Measurements from ENCODE around the gene LRRC8D. TPM values are rescaled to one million over a fixed set of nuclear protein-coding genes. Genes with fewer than 3 reads are reported as not detected.

The LRRC8D gene
- total RNA-seq, 1 experiment from 2014 or later: 43.3 TPM

GRCh38 chr1:89894210-89895201, 73.7 kb downstream of the LRRC8D start:
- ATAC-seq (no peak), DNase-seq (ENCODE audit: low read depth, low spot score) (no peak)
- CTCF ChIA-PET: no interaction called here
- H3K27me3 ChIP-seq (ENCODE audit: control insufficient read depth, insufficient read depth, low read length): no peaks in the 10 kb centered on the region
- H3K36me3 ChIP-seq (ENCODE audit: control insufficient read depth, insufficient read depth, low read length): no peaks in the 10 kb centered on the region
- no peak overlapping the region for H3K4me3 ChIP-seq (ENCODE audit: low read depth in 2 of 2, low read length in 2 of 2)
- in situ Hi-C loops (cut with HindIII; ENCODE audit: low pct_unique_long_range_greater_than_20kb, low sequenced_read_pairs): no loop called here
- no peaks in the 10 kb centered on the region for H3K9me3 ChIP-seq (ENCODE audit: control insufficient read depth, insufficient read depth, low read depth, low read length)
- BruUV-seq (replicated peaks): no TSS peak
- TF ChIP-seq CTCF (IDR thresholded peaks at IDR 0.05): no peak
- no peaks in the 10 kb centered on the region; the same call in 1 of the 2 replicates for H3K4me1 ChIP-seq (ENCODE audit: control insufficient read depth, insufficient read depth, low read length)
- POLR2A ChIA-PET: no interaction called here
- H3K27ac ChIP-seq (ENCODE audit: low read length): no peak overlapping the region
- intact Hi-C loops (cut with micrococcal nuclease; ENCODE audit: unreplicated experiment): no loop called here

GRCh38 chr1:89896105-89896942, 75.5 kb downstream of the LRRC8D start:
- TF ChIP-seq TCF7L2 (IDR thresholded peaks at IDR 0.05; ENCODE audit: low read depth, low read length): no peak
- TF ChIP-seq SIN3A (IDR thresholded peaks at IDR 0.05; ENCODE audit: borderline replicate concordance, insufficient read depth, low read depth, low read length): no peak
- TF ChIP-seq CTCF (IDR thresholded peaks at IDR 0.05): no peak
- TF ChIP-seq POLR2AphosphoS5 (IDR thresholded peaks at IDR 0.05; ENCODE audit: low read depth, low read length): no peak
- TF ChIP-seq REST (IDR thresholded peaks at IDR 0.05; ENCODE audit: insufficient read depth in 1 of 2, low read depth in 2 of 2, low read length in 1 of 2): no peak
- H3K4me1 ChIP-seq (ENCODE audit: control insufficient read depth, insufficient read depth, low read length): no peaks in the 10 kb centered on the region
- H3K4me3 ChIP-seq (ENCODE audit: low read depth in 2 of 2, low read length in 2 of 2): no peak overlapping the region
- no peaks in the 10 kb centered on the region for H3K27me3 ChIP-seq (ENCODE audit: control insufficient read depth, insufficient read depth, low read length)
- no peak overlapping the region for H3K27ac ChIP-seq (ENCODE audit: low read length)
- CTCF ChIA-PET: no interaction called here
- BruUV-seq (replicated peaks): no TSS peak
- POLR2A ChIA-PET: interaction anchor here (0.8 kb wide), 1 partner anchor 98 kb away, joined by 3 read pairs; no protein-coding TSS in a partner anchor
- no peaks in the 10 kb centered on the region for H3K9me3 ChIP-seq (ENCODE audit: control insufficient read depth, insufficient read depth, low read depth, low read length)
- no peak for ATAC-seq
- in situ Hi-C loops (cut with HindIII; ENCODE audit: low pct_unique_long_range_greater_than_20kb, low sequenced_read_pairs): no loop called here
- intact Hi-C loops (cut with micrococcal nuclease; ENCODE audit: unreplicated experiment): no loop called here
- no peaks in the 10 kb centered on the region for H3K36me3 ChIP-seq (ENCODE audit: control insufficient read depth, insufficient read depth, low read length)
- DNase-seq (ENCODE audit: low read depth, low spot score): no peak

All from Panc1 (cell line).